IMR-90 (cell line): Measurements from ENCODE around the gene MAD2L2. TPM values are rescaled to one million over a fixed set of nuclear protein-coding genes. Genes with fewer than 3 reads are reported as not detected.

ENCODE experiments used
- ATAC-seq: fragments of 200-7000 bp; cut with Tn5 transposase; 2 replicates; pipeline ENCODE4 v1.9.1; 2020; ENCODE audit warnings: low read depth, mild to moderate bottlenecking, moderate library complexity
- BruUV-seq: library from RNA; stranded (reverse); fragments of 400-500 nt; replicated peaks from 2 replicates; lab custom pipeline; 2021; lab: Mats Ljungman, UMichigan
- CTCF ChIA-PET: fragments of 300-600 bp; formaldehyde crosslinking; extraction: SDS; loops from one replicate; lab custom pipeline; 2021; ENCODE audit warnings: antibody characterized with exemption; lab: Yijun Ruan, JAX
- POLR2A ChIA-PET: fragments of 300-600 bp; sonication (Branson Sonifier 250); formaldehyde crosslinking; loops from one replicate; lab custom pipeline; 2022; ENCODE audit warnings: antibody characterized with exemption; ENCODE audit not compliant: unreplicated experiment; lab: Charles Lee
- DNase-seq: peaks from one replicate; pipeline ENCODE4 v3.0.0; 2013
- H2AFZ ChIP-seq: replicated peaks from 2 replicates; pipeline ENCODE3; 2013; ENCODE audit warnings: low read length, mild to moderate bottlenecking; ENCODE audit not compliant: poor library complexity
- H2AK5ac ChIP-seq: 2 replicates; pipeline ENCODE4 v1.6.1; 2013; ENCODE audit warnings: low read depth, low read length, inconsistent platforms
- H2AK9ac ChIP-seq: replicated peaks from 2 replicates; pipeline ENCODE3; 2013; ENCODE audit warnings: mild to moderate bottlenecking, low read depth, low read length, moderate library complexity; ENCODE audit not compliant: poor library complexity
- H2BK120ac ChIP-seq: 2 replicates; pipeline ENCODE4 v1.6.1; 2013; ENCODE audit warnings: low read depth, low read length, inconsistent platforms
- H2BK15ac ChIP-seq: 3 replicates; pipeline ENCODE4 v1.6.1; 2013; ENCODE audit warnings: low read depth, low read length, inconsistent platforms
- H2BK20ac ChIP-seq: 2 replicates; pipeline ENCODE4 v1.6.1; 2013; ENCODE audit warnings: low read depth, mild to moderate bottlenecking, inconsistent platforms, low read length, moderate library complexity
- H2BK5ac ChIP-seq: 2 replicates; pipeline ENCODE4 v1.6.1; 2013; ENCODE audit warnings: mild to moderate bottlenecking, low read depth, low read length, inconsistent platforms; ENCODE audit not compliant: poor library complexity, severe bottlenecking
- H3K14ac ChIP-seq: replicated peaks from 2 replicates; pipeline ENCODE4 v1.6.1; 2013; ENCODE audit warnings: low read depth, low read length, inconsistent platforms
- H3K18ac ChIP-seq: 2 replicates; pipeline ENCODE4 v1.6.1; 2013; ENCODE audit warnings: low read depth, low read length, control low read depth
- H3K23ac ChIP-seq: 2 replicates; pipeline ENCODE4 v1.6.1; 2013; ENCODE audit warnings: low read depth, low read length, inconsistent platforms
- H3K27ac ChIP-seq: 2 replicates; pipeline ENCODE4 v1.5.1; 2013; ENCODE audit warnings: mild to moderate bottlenecking, control low read depth, low read length; ENCODE audit not compliant: insufficient read depth
- H3K27me3 ChIP-seq: 2 replicates; pipeline ENCODE4 v1.6.1; 2013; ENCODE audit warnings: low read length; ENCODE audit not compliant: control insufficient read depth, insufficient read depth
- H3K36me3 ChIP-seq: 2 replicates; pipeline ENCODE4 v1.6.1; 2013; ENCODE audit warnings: low read length, mixed read lengths; ENCODE audit not compliant: control insufficient read depth, insufficient read depth
- H3K4ac ChIP-seq: 2 replicates; pipeline ENCODE4 v1.6.1; 2013; ENCODE audit warnings: low read depth, low read length, inconsistent platforms
- H3K4me1 ChIP-seq: 2 replicates; pipeline ENCODE4 v1.6.1; 2013; ENCODE audit warnings: low read length, mixed read lengths; ENCODE audit not compliant: control insufficient read depth, insufficient read depth
- H3K4me2 ChIP-seq: 2 replicates; pipeline ENCODE4 v1.6.1; 2013; ENCODE audit warnings: low read depth, mild to moderate bottlenecking, control low read depth, low read length, moderate library complexity
- H3K4me3 ChIP-seq: 2 replicates; pipeline ENCODE4 v1.5.1; 2013; ENCODE audit warnings: low read depth, mild to moderate bottlenecking, control low read depth, low read length, moderate library complexity; ENCODE audit not compliant: insufficient read depth
- H3K56ac ChIP-seq: 2 replicates; pipeline ENCODE4 v1.6.1; 2013; ENCODE audit warnings: low read length, inconsistent platforms; ENCODE audit not compliant: insufficient read depth; ENCODE audit errors: extremely low read depth
- H3K79me1 ChIP-seq, 2 experiments: 2 replicates each; pipeline ENCODE4 v1.6.1; 2013; ENCODE audit warnings: low read length in 2 of 2, inconsistent platforms in 1 of 2, low read depth in 1 of 2
- H3K9ac ChIP-seq: 2 replicates; pipeline ENCODE4 v1.6.1; 2013; ENCODE audit warnings: low read depth, low read length, control low read depth
- H3K9me1 ChIP-seq: 2 replicates; pipeline ENCODE4 v1.6.1; 2013; ENCODE audit warnings: low read length, inconsistent platforms; ENCODE audit not compliant: insufficient read depth
- H3K9me3 ChIP-seq: 2 replicates; pipeline ENCODE4 v1.6.1; 2013; ENCODE audit warnings: low read length; ENCODE audit not compliant: control insufficient read depth, insufficient read depth
- H4K20me1 ChIP-seq: 2 replicates; pipeline ENCODE4 v1.6.1; 2013; ENCODE audit warnings: low read length, inconsistent platforms; ENCODE audit not compliant: insufficient read depth
- H4K5ac ChIP-seq: 2 replicates; pipeline ENCODE4 v1.6.1; 2013; ENCODE audit warnings: mild to moderate bottlenecking, low read depth, low read length, control low read depth
- H4K8ac ChIP-seq, 2 experiments: 2 replicates each; pipeline ENCODE4 v1.6.1; 2013; ENCODE audit warnings: low read depth in 2 of 2, low read length in 2 of 2, control low read depth in 1 of 2, inconsistent platforms in 1 of 2
- H4K91ac ChIP-seq: 2 replicates; pipeline ENCODE4 v1.6.1; 2013; ENCODE audit warnings: low read depth, low read length, inconsistent platforms; ENCODE audit not compliant: insufficient read depth
- POLR2A ChIP-seq: IDR thresholded peaks from 2 replicates; pipeline ENCODE4 v1.6.1; 2012; ENCODE audit warnings: mild to moderate bottlenecking, low read depth, low read length
- whole genome bisulfite sequencing, 2 experiments: methylation state at CpG; one replicate each; pipeline versions ENCODE4 v1.1.5 to v1.1.7; 2013; ENCODE audit warnings: missing lambda C conversion rate in 2 of 2; ENCODE audit not compliant: insufficient read length in 1 of 2; ENCODE audit errors: extremely low coverage in 2 of 2; 5-methylcytosine and 5-hydroxymethylcytosine counted together
- dilution Hi-C: fragments of 300-500 bp; cut with HindIII; formaldehyde crosslinking; loops from one replicate; pipeline ENCODE4 v1.14.3; 2018; ENCODE audit warnings: low sequenced_read_pairs; ENCODE audit not compliant: unreplicated experiment
- in situ Hi-C: fragments of 300-500 bp; cut with MboI; formaldehyde crosslinking; loops from 3 replicates; pipeline ENCODE4 v1.14.3; 2019; ENCODE audit warnings: low sequenced_read_pairs, inconsistent platforms, mixed read lengths
- intact Hi-C: fragments of 100-400 bp; cut with micrococcal nuclease; formaldehyde crosslinking; loops from 2 replicates; pipeline ENCODE4 v1.10.0; 2022
- polyA plus RNA-seq, 3 experiments: library from polyadenylated mRNA; depleted of rRNA; stranded (reverse); fragments of >200 nt; gene quantifications; 2 replicates each; pipeline ENCODE4 v1.2.3, GENCODE V29; 2012; ENCODE audit warnings: low replicate concordance in 1 of 3
- total RNA-seq: library from RNA; depleted of rRNA; stranded (reverse); fragments of >200 nt; gene quantifications from 2 replicates; pipeline ENCODE4 v1.2.3, GENCODE V29; 2012

The MAD2L2 gene
- total and polyA plus RNA-seq, 2 of the 4 experiments (the other 2 are of a cell fraction): 44.6 to 70.9 TPM

DNA sequence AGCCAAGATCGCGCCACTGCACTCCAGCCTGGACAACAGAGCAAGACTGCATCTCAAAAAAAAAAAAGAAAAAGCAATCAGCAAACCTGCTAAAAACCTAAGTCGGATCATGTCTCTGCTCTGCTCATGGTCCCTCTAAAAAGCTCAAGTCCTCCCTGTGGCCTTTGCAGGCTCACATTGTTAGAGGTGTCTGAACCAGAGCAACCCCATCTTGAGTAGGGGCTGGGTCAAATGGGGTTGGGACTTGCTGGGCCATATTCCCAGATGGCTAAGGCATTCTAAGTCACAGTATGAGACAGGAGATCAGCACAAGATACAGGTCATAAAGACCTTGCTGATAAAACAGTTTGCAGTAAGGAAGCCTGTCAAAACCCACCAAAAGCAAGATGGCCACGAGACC, 7.6 kb upstream of the MAD2L2 start:
- Histone ChIP-seq H4K91ac (no peak overlapping the region), H3K79me1 (no peaks in the 10 kb centered on the region), H3K4me3 (no peak overlapping the region), H2BK120ac (no peak overlapping the region), H3K14ac (no peak overlapping the region), H2AK9ac (no peak overlapping the region), H2AK5ac (no peak overlapping the region), H2BK20ac (no peak overlapping the region), H2BK5ac (no peak overlapping the region), H3K27ac (no peak overlapping the region), H3K4ac (no peak overlapping the region), H2BK15ac (no peak overlapping the region), H4K20me1 (no peaks in the 10 kb centered on the region), H3K9me3 (no peaks in the 10 kb centered on the region), H3K18ac (no peak overlapping the region), H3K9ac (no peak overlapping the region), H4K5ac (no peak overlapping the region), H3K23ac (no peak overlapping the region), H3K4me2 (no peak overlapping the region), H2AFZ (no peak overlapping the region), H3K4me1 (peaks cover 3% of the 10 kb centered on the region; the same call in 1 of the 2 replicates), H3K27me3 (peaks cover 40% of the 10 kb centered on the region), H3K36me3 (no peaks in the 10 kb centered on the region), H3K56ac (no peak overlapping the region), H4K8ac (no peak overlapping the region), H3K9me1 (0 out of 2 replicates have a peak, but pooled peaks cover 4% of the 10 kb centered on the region)
- DNase-seq: no peak
- intact Hi-C loops (no loop called here), dilution Hi-C loops (no loop called here), in situ Hi-C loops (no loop called here)
- ChIA-PET POLR2A (no interaction called here), CTCF (no interaction called here)
- WGBS, 2 experiments: 50% methylated on average over 1 of the region's 4 CpGs; no CpG with 5 or more reads in 1 of the 2 experiments
- ATAC-seq: no peak
- no TSS peak for BruUV-seq
- TF ChIP-seq POLR2A: no peak
